ENCODE measurements around the gene LGALS7B.

Gene LGALS7B

DNA sequence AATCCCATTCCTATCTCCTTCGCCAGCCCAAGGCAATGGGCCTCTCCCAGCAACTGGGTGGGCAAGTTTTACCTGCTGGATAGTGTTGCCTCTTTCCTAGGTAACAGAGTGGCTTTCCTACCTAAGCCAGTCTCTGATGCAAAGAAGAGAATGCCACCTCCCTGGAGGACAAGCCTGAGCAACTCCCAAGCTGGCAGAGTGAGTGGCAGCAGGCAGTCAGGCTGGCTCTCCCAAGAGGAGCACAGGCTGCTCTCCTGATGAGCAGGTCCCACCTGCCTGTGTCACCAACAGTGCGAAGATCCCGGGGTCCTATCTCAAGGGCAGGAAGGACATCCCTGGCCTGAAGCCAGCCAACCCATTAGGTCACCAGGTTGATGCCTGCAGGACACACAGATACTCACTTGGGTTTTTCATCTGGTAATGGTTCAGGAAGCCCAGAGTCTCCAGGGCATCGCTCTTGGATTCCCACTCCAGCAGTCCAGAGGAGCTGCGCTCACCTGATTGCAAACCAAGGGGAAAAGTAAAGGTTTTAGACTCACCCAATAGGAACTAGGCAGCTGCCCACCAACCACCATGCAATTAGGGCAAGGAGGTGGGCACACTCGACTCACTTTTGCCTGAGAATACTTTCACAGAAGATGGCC lies 48.1 kb downstream of the LGALS7B start:
- H3K4me3 ChIP-seq (ENCODE audit: low read depth, low read length) = no peak overlapping the region
- TF ChIP-seq CTCF (IDR thresholded peaks at IDR 0.05; ENCODE audit: control insufficient read depth, extremely low read depth, insufficient read depth) = no peak
- DNase-seq (ENCODE audit: low read depth) = no peak

DNA sequence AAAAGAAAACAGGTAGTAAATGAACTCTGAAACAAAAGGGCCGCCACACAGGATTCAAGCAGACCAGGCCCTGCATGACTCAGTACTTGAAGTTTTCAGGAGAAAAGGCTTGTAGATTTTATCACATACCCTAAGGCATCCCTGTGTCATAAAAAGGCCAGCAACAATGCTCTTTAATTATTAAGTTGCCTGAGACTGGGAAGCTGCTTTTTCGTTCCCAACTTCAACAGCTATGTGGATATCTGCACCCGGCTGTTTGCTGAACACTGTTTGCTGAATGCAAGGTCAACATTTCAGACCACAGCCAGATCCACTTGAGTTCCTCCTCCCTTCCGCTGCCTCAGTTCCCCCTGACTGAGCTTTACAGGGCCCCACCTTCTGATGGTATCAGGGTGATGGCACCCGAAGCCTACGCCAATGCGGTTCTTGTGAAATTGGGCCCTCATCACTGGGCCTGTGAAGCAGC lies 48.7 kb downstream of the LGALS7B start:
- peak; percentile 88 for DNase-seq (ENCODE audit: low read depth)
- TF ChIP-seq CTCF (IDR thresholded peaks at IDR 0.05; ENCODE audit: control insufficient read depth, extremely low read depth, insufficient read depth) = no peak
- no peak overlapping the region for H3K4me3 ChIP-seq (ENCODE audit: low read depth, low read length)

GRCh38 chr19:38838208-38838985 lies 49.4 kb downstream of the LGALS7B start:
- no peak for DNase-seq (ENCODE audit: low read depth)
- peak; percentile 25; the same call in 1 of the 2 replicates for TF ChIP-seq CTCF (IDR thresholded peaks at IDR 0.05; ENCODE audit: control insufficient read depth, extremely low read depth, insufficient read depth)

GRCh38 chr19:38838986-38839761 lies 50.2 kb downstream of the LGALS7B start:
- TF ChIP-seq CTCF (IDR thresholded peaks at IDR 0.05; ENCODE audit: control insufficient read depth, extremely low read depth, insufficient read depth) = no peak
- no peak for DNase-seq (ENCODE audit: low read depth)
- no peak overlapping the region for H3K4me3 ChIP-seq (ENCODE audit: low read depth, low read length)

More at GRCh38 chr19:38838208-38838985, 49.4 kb downstream of the LGALS7B start:
- H3K4me3 ChIP-seq (ENCODE audit: low read depth, low read length) = no peak overlapping the region

GRCh38 chr19:38839816-38840582 lies 51.0 kb downstream of the LGALS7B start:
- TF ChIP-seq CTCF (IDR thresholded peaks at IDR 0.05; ENCODE audit: control insufficient read depth, extremely low read depth, insufficient read depth) = no peak
- no peak overlapping the region for H3K4me3 ChIP-seq (ENCODE audit: low read depth, low read length)
- DNase-seq (ENCODE audit: low read depth) = no peak

DNA sequence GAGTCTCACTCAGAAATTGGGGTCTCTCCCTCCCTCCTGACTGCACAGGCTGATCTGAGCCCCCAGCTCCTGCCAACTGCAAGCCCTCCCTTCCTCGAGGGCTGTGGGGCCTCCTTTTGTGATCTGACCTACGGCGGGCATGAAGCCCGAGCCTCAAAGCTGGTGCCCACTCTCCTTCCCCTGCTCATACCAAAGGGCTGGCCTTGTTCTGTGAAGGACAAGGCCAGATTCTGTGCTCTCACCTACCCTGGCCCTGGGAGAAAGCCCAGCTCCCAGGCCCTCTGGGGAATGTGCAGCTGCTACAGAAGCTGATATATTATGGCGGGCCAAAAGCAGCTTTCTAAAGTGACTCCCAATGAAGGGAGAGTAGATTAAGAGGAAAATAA lies 51.6 kb downstream of the LGALS7B start:
- DNase-seq (ENCODE audit: low read depth) = no peak
- H3K4me3 ChIP-seq (ENCODE audit: low read depth, low read length) = no peak overlapping the region
- no peak for TF ChIP-seq CTCF (IDR thresholded peaks at IDR 0.05; ENCODE audit: control insufficient read depth, extremely low read depth, insufficient read depth)

All from LNCaP clone FGC (cell line).